Measurements from ENCODE around the gene CROCC.
"Not testable (repeated sequence)": the region's sequence is repeated elsewhere in the genome, so short reads cannot be mapped to it uniquely, and the experiment has no call there.

DNA sequence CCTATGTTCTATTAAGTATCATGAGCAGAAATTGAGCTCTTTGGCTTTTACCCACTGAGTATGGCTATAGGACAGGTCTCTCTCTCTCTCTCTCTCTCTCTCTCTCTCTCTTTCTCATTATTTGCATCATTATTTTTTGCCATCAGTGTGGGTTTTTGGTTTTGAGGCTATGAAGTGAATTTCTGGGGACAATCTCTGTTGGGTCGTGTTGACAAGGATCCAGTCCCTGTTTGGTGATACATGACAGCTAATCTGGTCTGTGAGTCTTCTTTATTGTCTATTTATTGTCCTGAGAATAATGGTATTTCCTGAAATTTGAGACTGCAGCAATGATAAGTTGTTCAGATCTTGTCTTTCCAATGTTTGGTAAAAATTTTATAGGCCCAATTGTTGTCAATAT is 24.1 kb upstream of the CROCC start:
- not testable (repeated sequence) for TF ChIP-seq TEAD4 (IDR thresholded peaks at IDR 0.05; ENCODE audit: low read length); TEAD4 (CRISPR knock-in tag; IDR thresholded peaks at IDR 0.05; ENCODE audit: borderline replicate concordance); GTF2E2 (tag; IDR thresholded peaks at IDR 0.05)
